Measurements from ENCODE around the gene FAM78A. TPM values are rescaled to one million over a fixed set of nuclear protein-coding genes. Genes with fewer than 3 reads are reported as not detected.

Gene FAM78A
- total and polyA plus RNA-seq, 9 donors = 0.60 to 9.4 (median 2.3) TPM

DNA sequence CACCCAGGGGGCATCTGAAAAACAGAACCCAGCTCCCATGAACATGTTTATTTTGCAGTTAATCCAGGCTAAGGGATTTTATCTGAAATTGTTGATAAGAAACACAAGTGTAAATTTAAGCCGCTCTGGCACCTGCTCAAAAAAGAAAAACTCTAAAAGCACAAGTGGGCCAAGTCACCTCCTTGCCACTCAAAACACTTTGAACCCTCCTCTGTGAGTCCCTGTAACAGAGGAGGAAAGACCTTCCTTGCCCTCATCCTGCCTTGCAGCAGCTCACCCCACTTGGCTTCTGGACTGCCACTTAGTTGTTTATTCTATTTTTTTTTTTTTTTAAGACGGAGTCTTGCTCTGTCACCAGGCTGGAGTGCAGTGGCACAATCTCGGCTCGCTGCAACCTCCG is 39.5 kb downstream of the FAM78A start:
- WGBS, 3 donors = 88 to 90% (median 89%) methylated on average over 5 of the region's 5 CpGs
- H3K36me3 ChIP-seq = no peaks in the 10 kb centered on the region
- peaks cover 5% of the 10 kb centered on the region for H3K4me1 ChIP-seq (ENCODE audit: insufficient read depth)
- no peaks in the 10 kb centered on the region for H3K9me3 ChIP-seq
- H3K27me3 ChIP-seq = no peaks in the 10 kb centered on the region
- H3K27ac ChIP-seq = no peak overlapping the region
- no peak for TF ChIP-seq EP300 (IDR thresholded peaks at IDR 0.05)
- TF ChIP-seq, protein P1, sequence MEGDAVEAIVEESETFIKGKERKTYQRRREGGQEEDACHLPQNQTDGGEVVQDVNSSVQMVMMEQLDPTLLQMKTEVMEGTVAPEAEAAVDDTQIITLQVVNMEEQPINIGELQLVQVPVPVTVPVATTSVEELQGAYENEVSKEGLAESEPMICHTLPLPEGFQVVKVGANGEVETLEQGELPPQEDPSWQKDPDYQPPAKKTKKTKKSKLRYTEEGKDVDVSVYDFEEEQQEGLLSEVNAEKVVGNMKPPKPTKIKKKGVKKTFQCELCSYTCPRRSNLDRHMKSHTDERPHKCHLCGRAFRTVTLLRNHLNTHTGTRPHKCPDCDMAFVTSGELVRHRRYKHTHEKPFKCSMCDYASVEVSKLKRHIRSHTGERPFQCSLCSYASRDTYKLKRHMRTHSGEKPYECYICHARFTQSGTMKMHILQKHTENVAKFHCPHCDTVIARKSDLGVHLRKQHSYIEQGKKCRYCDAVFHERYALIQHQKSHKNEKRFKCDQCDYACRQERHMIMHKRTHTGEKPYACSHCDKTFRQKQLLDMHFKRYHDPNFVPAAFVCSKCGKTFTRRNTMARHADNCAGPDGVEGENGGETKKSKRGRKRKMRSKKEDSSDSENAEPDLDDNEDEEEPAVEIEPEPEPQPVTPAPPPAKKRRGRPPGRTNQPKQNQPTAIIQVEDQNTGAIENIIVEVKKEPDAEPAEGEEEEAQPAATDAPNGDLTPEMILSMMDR (IDR thresholded peaks at IDR 0.05) = no peak
- TF ChIP-seq POLR2A (IDR thresholded peaks at IDR 0.05) = no peak
- no peak overlapping the region for H3K4me3 ChIP-seq
- intact Hi-C loops (cut with DNase I) = no loop called here
- DNase-seq = no peak

- H3K4me1 ChIP-seq (ENCODE audit: insufficient read depth) = peaks cover 5% of the 10 kb centered on the region
- no peak for DNase-seq
- intact Hi-C loops (cut with DNase I) = no loop called here
- H3K9me3 ChIP-seq = no peaks in the 10 kb centered on the region
- no peak for TF ChIP-seq POLR2A (IDR thresholded peaks at IDR 0.05)
- TF ChIP-seq, protein P1 (IDR thresholded peaks at IDR 0.05) = no peak
- TF ChIP-seq EP300 (IDR thresholded peaks at IDR 0.05) = no peak
- H3K4me3 ChIP-seq = no peak overlapping the region
- 92 to 94% (median 93%) methylated on average over 8 of the region's 8 CpGs for WGBS, 3 donors
- no peaks in the 10 kb centered on the region for H3K36me3 ChIP-seq
- no peaks in the 10 kb centered on the region for H3K27me3 ChIP-seq
- no peak overlapping the region for H3K27ac ChIP-seq
Observed at GRCh38 chr9:131236161-131236560, 40.1 kb downstream of the FAM78A start.

DNA sequence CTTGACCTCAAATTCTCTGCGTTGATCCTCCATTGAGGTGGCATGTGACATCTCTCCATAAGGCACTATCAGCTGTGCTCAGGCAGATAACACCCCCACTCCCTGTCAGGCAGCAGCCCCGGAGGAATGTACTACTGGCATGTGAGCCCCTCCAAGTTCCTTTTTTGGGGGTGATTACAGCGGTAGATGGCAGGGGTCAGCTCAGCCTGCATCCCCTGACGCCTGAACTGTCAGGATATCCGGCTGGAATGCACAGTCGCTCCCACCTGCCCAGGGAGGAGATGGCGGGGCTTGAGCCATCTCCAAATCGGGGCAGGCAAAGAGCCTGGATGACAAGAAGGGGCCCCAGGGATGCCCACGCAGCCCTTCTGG is 40.8 kb downstream of the FAM78A start:
- peaks cover 5% of the 10 kb centered on the region for H3K4me1 ChIP-seq (ENCODE audit: insufficient read depth)
- H3K9me3 ChIP-seq = no peaks in the 10 kb centered on the region
- no peak overlapping the region for H3K4me3 ChIP-seq
- no peaks in the 10 kb centered on the region for H3K36me3 ChIP-seq
- no peak overlapping the region for H3K27ac ChIP-seq
- TF ChIP-seq EP300 (IDR thresholded peaks at IDR 0.05) (no peak), POLR2A (IDR thresholded peaks at IDR 0.05) (no peak)
- TF ChIP-seq, protein P1 (IDR thresholded peaks at IDR 0.05) = no peak
- 69 to 74% (median 71%) methylated on average over 9 of the region's 9 CpGs for WGBS, 3 donors
- H3K27me3 ChIP-seq = no peaks in the 10 kb centered on the region
- no peak for DNase-seq
- intact Hi-C loops (cut with DNase I) = no loop called here

GRCh38 chr9:131234799-131235479 is 41.4 kb downstream of the FAM78A start:
- intact Hi-C loops (cut with DNase I) = no loop called here
- Histone ChIP-seq H3K36me3 (no peaks in the 10 kb centered on the region), H3K4me3 (no peak overlapping the region), H3K4me1 (ENCODE audit: insufficient read depth) (peaks cover 5% of the 10 kb centered on the region), H3K27me3 (no peaks in the 10 kb centered on the region), H3K9me3 (no peaks in the 10 kb centered on the region), H3K27ac (no peak overlapping the region)
- DNase-seq = no peak
- WGBS, 3 donors = 83 to 88% (median 86%) methylated on average over 16 of the region's 16 CpGs
- TF ChIP-seq, protein P1 (IDR thresholded peaks at IDR 0.05) = no peak
- TF ChIP-seq EP300 (IDR thresholded peaks at IDR 0.05) = no peak
- no peak for TF ChIP-seq POLR2A (IDR thresholded peaks at IDR 0.05)

Data from ovary (tissue), 9 donors.